Right lobe of liver (tissue), 4 donors: ENCODE data around the gene VCL.

ENCODE experiments used
- POLR2A ChIP-seq: fragments of 450-650 bp; IDR thresholded peaks from one replicate; pipeline ENCODE4 v1.6.1; 2017; ENCODE audit warnings: antibody characterized with exemption, mild to moderate bottlenecking
- TF ChIP-seq, protein P1 (sequence below), 4 donors: fragments of 200-600 bp in 3 of 4; fragments of 450-650 bp in 1 of 4; IDR thresholded peaks; one replicate each; pipeline versions ENCODE4 v1.5.1 to v1.8.0; 2016 to 2022; ENCODE audit warnings: antibody characterized with exemption in 4 of 4, mild to moderate bottlenecking in 2 of 4
- donor health status: DM: no; HTN: no; CAD: no.
- donor health status: DM: no; HTN: no; CAD: no.
- donor health status: DM: no; HTN: yes; CAD: no.

DNA sequence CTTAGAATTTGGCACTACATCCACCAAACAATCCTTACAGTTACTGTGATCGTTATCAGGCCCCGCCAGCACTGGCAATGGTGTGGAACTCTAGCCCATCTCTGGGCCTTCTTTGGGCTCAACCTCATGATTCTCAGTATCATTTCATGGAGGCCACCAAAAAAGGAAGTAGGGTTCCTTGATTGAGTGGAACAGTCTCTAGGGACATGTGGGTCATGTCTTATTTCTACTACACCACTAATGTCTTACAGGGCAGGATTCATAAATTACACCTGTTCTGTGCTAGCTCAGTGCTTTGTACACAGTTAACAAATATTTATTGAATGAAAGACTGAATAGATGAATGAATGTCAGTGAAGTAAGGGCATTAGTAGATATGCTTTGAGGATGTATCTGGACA lies 98.9 kb downstream of the VCL start:
- no peak for TF ChIP-seq POLR2A
- TF ChIP-seq, protein P1, sequence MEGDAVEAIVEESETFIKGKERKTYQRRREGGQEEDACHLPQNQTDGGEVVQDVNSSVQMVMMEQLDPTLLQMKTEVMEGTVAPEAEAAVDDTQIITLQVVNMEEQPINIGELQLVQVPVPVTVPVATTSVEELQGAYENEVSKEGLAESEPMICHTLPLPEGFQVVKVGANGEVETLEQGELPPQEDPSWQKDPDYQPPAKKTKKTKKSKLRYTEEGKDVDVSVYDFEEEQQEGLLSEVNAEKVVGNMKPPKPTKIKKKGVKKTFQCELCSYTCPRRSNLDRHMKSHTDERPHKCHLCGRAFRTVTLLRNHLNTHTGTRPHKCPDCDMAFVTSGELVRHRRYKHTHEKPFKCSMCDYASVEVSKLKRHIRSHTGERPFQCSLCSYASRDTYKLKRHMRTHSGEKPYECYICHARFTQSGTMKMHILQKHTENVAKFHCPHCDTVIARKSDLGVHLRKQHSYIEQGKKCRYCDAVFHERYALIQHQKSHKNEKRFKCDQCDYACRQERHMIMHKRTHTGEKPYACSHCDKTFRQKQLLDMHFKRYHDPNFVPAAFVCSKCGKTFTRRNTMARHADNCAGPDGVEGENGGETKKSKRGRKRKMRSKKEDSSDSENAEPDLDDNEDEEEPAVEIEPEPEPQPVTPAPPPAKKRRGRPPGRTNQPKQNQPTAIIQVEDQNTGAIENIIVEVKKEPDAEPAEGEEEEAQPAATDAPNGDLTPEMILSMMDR (IDR thresholded peaks at IDR 0.05) = no peak
